ENCODE measurements around the gene ITGB8. TPM values are rescaled to one million over a fixed set of nuclear protein-coding genes. Genes with fewer than 3 reads are reported as not detected.
A peak's percentile ranks its signal among the peaks of the same experiment; 100 is the strongest.

The ITGB8 gene
- total and polyA plus RNA-seq, 9 of the 15 experiments (the other 6 are each of a cell fraction or from before 2014, with no cell fraction given), result under 0.01 to 0.03 (median 0.02) TPM; not detected in 6

GRCh38 chr7:20306180-20306946 is 24.3 kb upstream of the ITGB8 start (continued):
- TF ChIP-seq, protein P1, sequence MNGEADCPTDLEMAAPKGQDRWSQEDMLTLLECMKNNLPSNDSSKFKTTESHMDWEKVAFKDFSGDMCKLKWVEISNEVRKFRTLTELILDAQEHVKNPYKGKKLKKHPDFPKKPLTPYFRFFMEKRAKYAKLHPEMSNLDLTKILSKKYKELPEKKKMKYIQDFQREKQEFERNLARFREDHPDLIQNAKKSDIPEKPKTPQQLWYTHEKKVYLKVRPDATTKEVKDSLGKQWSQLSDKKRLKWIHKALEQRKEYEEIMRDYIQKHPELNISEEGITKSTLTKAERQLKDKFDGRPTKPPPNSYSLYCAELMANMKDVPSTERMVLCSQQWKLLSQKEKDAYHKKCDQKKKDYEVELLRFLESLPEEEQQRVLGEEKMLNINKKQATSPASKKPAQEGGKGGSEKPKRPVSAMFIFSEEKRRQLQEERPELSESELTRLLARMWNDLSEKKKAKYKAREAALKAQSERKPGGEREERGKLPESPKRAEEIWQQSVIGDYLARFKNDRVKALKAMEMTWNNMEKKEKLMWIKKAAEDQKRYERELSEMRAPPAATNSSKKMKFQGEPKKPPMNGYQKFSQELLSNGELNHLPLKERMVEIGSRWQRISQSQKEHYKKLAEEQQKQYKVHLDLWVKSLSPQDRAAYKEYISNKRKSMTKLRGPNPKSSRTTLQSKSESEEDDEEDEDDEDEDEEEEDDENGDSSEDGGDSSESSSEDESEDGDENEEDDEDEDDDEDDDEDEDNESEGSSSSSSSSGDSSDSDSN (IDR thresholded peaks at IDR 0.05; ENCODE audit: borderline replicate concordance in 1 of 2, low read depth in 2 of 2, low read length in 2 of 2), result no peak
- TF ChIP-seq DACH1 (IDR thresholded peaks at IDR 0.05; ENCODE audit: partially characterized antibody) (no peak), SOX6 (IDR thresholded peaks at IDR 0.05) (peak; percentile 93), GTF2E2 (tag; IDR thresholded peaks at IDR 0.05) (no peak), ARNT (IDR thresholded peaks at IDR 0.05) (no peak), CBFA2T2 (conservative IDR thresholded peaks at IDR 0.05) (0 out of 2 replicates have a peak, but pooled peaks have one; percentile 26), POLR3A (IDR thresholded peaks at IDR 0.05; ENCODE audit: borderline replicate concordance, extremely low read depth, insufficient read depth, insufficient read length) (no peak), DIDO1 (tag; IDR thresholded peaks at IDR 0.05; ENCODE audit: low read depth) (no peak), ZNF766 (CRISPR knock-in tag; conservative IDR thresholded peaks at IDR 0.05) (no peak), ZNF212 (CRISPR knock-in tag; IDR thresholded peaks at IDR 0.05) (no peak), NRF1 (conservative IDR thresholded peaks at IDR 0.05 in 1 of 2, IDR thresholded peaks at IDR 0.05 in 1 of 2) (no peak), RERE (CRISPR knock-in tag; IDR thresholded peaks at IDR 0.05; ENCODE audit: borderline replicate concordance) (no peak), CTBP1 (IDR thresholded peaks at IDR 0.05; ENCODE audit: borderline replicate concordance) (peak; percentile 34; the same call in 1 of the 2 replicates), NCOA1 (IDR thresholded peaks at IDR 0.05; ENCODE audit: low read depth) (no peak), RBM14 (IDR thresholded peaks at IDR 0.05; ENCODE audit: borderline replicate concordance, insufficient read depth, low read depth, low read length) (no peak)
- TF ChIP-seq, protein P2, sequence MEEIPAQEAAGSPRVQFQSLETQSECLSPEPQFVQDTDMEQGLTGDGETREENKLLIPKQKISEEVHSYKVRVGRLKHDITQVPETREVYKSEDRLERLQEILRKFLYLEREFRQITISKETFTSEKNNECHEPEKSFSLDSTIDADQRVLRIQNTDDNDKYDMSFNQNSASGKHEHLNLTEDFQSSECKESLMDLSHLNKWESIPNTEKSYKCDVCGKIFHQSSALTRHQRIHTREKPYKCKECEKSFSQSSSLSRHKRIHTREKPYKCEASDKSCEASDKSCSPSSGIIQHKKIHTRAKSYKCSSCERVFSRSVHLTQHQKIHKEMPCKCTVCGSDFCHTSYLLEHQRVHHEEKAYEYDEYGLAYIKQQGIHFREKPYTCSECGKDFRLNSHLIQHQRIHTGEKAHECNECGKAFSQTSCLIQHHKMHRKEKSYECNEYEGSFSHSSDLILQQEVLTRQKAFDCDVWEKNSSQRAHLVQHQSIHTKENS (CRISPR knock-in tag; IDR thresholded peaks at IDR 0.05), result no peak
- TF ChIP-seq, protein P3, sequence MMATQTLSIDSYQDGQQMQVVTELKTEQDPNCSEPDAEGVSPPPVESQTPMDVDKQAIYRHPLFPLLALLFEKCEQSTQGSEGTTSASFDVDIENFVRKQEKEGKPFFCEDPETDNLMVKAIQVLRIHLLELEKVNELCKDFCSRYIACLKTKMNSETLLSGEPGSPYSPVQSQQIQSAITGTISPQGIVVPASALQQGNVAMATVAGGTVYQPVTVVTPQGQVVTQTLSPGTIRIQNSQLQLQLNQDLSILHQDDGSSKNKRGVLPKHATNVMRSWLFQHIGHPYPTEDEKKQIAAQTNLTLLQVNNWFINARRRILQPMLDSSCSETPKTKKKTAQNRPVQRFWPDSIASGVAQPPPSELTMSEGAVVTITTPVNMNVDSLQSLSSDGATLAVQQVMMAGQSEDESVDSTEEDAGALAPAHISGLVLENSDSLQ (IDR thresholded peaks at IDR 0.05), result no peak
